ENCODE measurements around the gene HELZ2. TPM values are rescaled to one million over a fixed set of nuclear protein-coding genes. Genes with fewer than 3 reads are reported as not detected.

The HELZ2 gene
- total RNA-seq, 2 experiments from 2014 or later, result 6.5 to 8.3 TPM

GRCh38 chr20:63585616-63586565 lies 11.9 kb upstream of the HELZ2 start:
- Histone ChIP-seq H3K27ac (ENCODE audit: low read depth, low read length, poor library complexity, severe bottlenecking) (no peak overlapping the region), H3K9me3 (ENCODE audit: low read length) (no peaks in the 10 kb centered on the region), H3K4me2 (ENCODE audit: low read length) (no peak overlapping the region), H3K9me2 (ENCODE audit: insufficient read depth, low read length) (no peaks in the 10 kb centered on the region), H2AFZ (ENCODE audit: low read length) (no peak overlapping the region), H3K36me3 (ENCODE audit: insufficient read depth, low read length) (peaks cover 13% of the 10 kb centered on the region; the same call in 1 of the 2 replicates), H4K20me1 (ENCODE audit: insufficient read depth, low read length) (no peaks in the 10 kb centered on the region), H3K4me1 (ENCODE audit: insufficient read depth, low read length, poor library complexity, severe bottlenecking) (no peaks in the 10 kb centered on the region), H3K79me2 (ENCODE audit: insufficient read depth, low read depth, low read length) (no peaks in the 10 kb centered on the region), H3K4me3 (ENCODE audit: low read depth, low read length, poor library complexity, severe bottlenecking) (no peak overlapping the region)
- CTCF ChIA-PET (ENCODE audit: unreplicated experiment), result no interaction called here
- intact Hi-C loops (cut with micrococcal nuclease; ENCODE audit: unreplicated experiment), result no loop called here
- POLR2A ChIA-PET, result no interaction called here
- TF ChIP-seq CTCF (conservative IDR thresholded peaks at IDR 0.05; ENCODE audit: low read length) (no peak), EZH2phosphoT487 (IDR thresholded peaks at IDR 0.05; ENCODE audit: borderline replicate concordance, low read depth, low read length) (no peak)
- DNase-seq (ENCODE audit: low spot score), result no peak
- no TSS peak for BruUV-seq (replicated peaks)

DNA sequence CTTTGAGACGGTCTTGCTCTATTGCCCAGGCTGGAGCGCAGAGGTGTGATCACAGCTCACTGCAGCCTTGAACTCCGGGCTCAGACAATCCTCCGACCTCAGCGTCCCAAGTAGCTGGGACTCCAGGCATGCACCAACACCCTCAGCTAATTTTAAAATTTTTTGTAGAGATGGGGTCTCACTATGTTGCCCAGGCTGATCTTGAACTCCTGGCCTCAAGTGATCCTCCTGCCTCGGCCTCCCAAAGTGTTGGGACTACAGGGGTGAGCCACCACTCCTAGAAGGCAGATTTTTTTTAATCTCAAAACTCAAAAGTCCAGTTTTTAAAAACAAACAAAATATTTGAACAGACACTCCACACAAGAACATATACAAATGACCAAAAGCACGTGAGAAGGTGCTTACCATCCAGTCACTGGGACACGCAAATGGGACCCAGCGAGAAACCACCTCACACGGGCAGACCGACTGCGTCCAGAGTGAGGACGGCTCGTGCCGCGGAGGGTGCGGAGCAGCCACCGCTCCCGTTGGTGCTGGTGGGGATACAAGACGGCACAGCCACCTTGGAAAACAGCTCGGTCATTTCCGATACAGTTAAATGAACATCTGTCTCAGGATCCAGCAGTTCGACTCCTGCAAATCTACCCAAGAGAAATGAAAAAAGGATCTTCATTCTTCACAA lies 8.5 kb upstream of the HELZ2 start:
- DNase-seq (ENCODE audit: low spot score), result no peak
- no peak for TF ChIP-seq EZH2phosphoT487 (IDR thresholded peaks at IDR 0.05; ENCODE audit: borderline replicate concordance, low read depth, low read length)
- TF ChIP-seq CTCF (conservative IDR thresholded peaks at IDR 0.05; ENCODE audit: low read length), result no peak
- H3K4me3 ChIP-seq (ENCODE audit: low read depth, low read length, poor library complexity, severe bottlenecking), result no peak overlapping the region
- no peaks in the 10 kb centered on the region for H3K9me3 ChIP-seq (ENCODE audit: low read length)
- H3K36me3 ChIP-seq (ENCODE audit: insufficient read depth, low read length), result no peaks in the 10 kb centered on the region
- H3K9me2 ChIP-seq (ENCODE audit: insufficient read depth, low read length), result no peaks in the 10 kb centered on the region
- H3K4me1 ChIP-seq (ENCODE audit: insufficient read depth, low read length, poor library complexity, severe bottlenecking), result no peaks in the 10 kb centered on the region
- POLR2A ChIA-PET, result no interaction called here
- H3K79me2 ChIP-seq (ENCODE audit: insufficient read depth, low read depth, low read length), result no peaks in the 10 kb centered on the region
- intact Hi-C loops (cut with micrococcal nuclease; ENCODE audit: unreplicated experiment), result no loop called here
- H3K4me2 ChIP-seq (ENCODE audit: low read length), result no peak overlapping the region
- H3K27ac ChIP-seq (ENCODE audit: low read depth, low read length, poor library complexity, severe bottlenecking), result no peak overlapping the region
- no TSS peak for BruUV-seq (replicated peaks)
- H2AFZ ChIP-seq (ENCODE audit: low read length), result no peak overlapping the region
- H4K20me1 ChIP-seq (ENCODE audit: insufficient read depth, low read length), result no peaks in the 10 kb centered on the region
- CTCF ChIA-PET (ENCODE audit: unreplicated experiment), result no interaction called here
